ENCODE results near the gene RGPD5.
"Not testable (repeated sequence)": the region's sequence is repeated elsewhere in the genome, so short reads cannot be mapped to it uniquely, and the experiment has no call there.

Gene RGPD5

GRCh38 chr2:109894141-109894540 lies 100.0 kb downstream of the RGPD5 start:
- DNase-seq: not testable (repeated sequence)

- DNase-seq: not testable (repeated sequence)
These were observed 101.2 kb downstream of the RGPD5 start for GRCh38 chr2:109895090-109895869.

- not testable (repeated sequence) for DNase-seq
These were observed 102.1 kb downstream of the RGPD5 start for GRCh38 chr2:109896212-109896611.

- DNase-seq: not testable (repeated sequence)
These were observed 103.8 kb downstream of the RGPD5 start for GRCh38 chr2:109897769-109898461.

GRCh38 chr2:109898462-109899336 lies 104.6 kb downstream of the RGPD5 start, which contains the start of gene LIMS3:
LIMS3 (plus strand) TSS chr2:109898688; CDS start chr2:109898729, 41 bp downstream.
- DNase-seq: not testable (repeated sequence)

- DNase-seq: not testable (repeated sequence)
These were observed 111.7 kb downstream of the RGPD5 start for GRCh38 chr2:109905796-109906195.
